Panc1 (cell line): Measurements from ENCODE around the gene PLXNA2. TPM values are rescaled to one million over a fixed set of nuclear protein-coding genes. Genes with fewer than 3 reads are reported as not detected.

Source experiments
- ATAC-seq: fragments of 200-7000 bp; cut with Tn5 transposase; 2 replicates; pipeline ENCODE4 v1.9.1; 2020; ENCODE audit warnings: mild to moderate bottlenecking, moderate library complexity
- Bru-seq: library from RNA; stranded (reverse); fragments of 400-500 nt; gene quantifications from one replicate; lab custom pipeline; 2021; lab: Mats Ljungman, UMichigan
- BruChase-seq, 2 experiments: library from RNA; stranded (reverse); fragments of 400-500 nt; gene quantifications; one replicate each; lab custom pipeline; 2021; lab: Mats Ljungman, UMichigan
- BruUV-seq: library from RNA; stranded (reverse); fragments of 400-500 nt; replicated peaks from 2 replicates; lab custom pipeline; 2021; lab: Mats Ljungman, UMichigan
- CTCF ChIA-PET: fragments of 300-600 bp; sonication (Branson Sonifier 250); formaldehyde crosslinking; loops from one replicate; lab custom pipeline; 2022; ENCODE audit warnings: antibody characterized with exemption; lab: Charles Lee
- POLR2A ChIA-PET: fragments of 300-600 bp; sonication (Branson Sonifier 250); formaldehyde crosslinking; loops from one replicate; lab custom pipeline; 2022; ENCODE audit warnings: antibody characterized with exemption; lab: Charles Lee
- DNase-seq: peaks from one replicate; pipeline ENCODE4 v3.0.0-alpha.2; 2010; ENCODE audit warnings: low read depth, low spot score
- H3K27ac ChIP-seq: 2 replicates; pipeline ENCODE4 v1.5.1; 2011; ENCODE audit warnings: mild to moderate bottlenecking, low read length, inconsistent platforms
- H3K27me3 ChIP-seq: fragments of 200-500 bp; sonication (Bioruptor generic); 2 replicates; pipeline ENCODE4 v1.6.0; 2014; ENCODE audit warnings: low read length, inconsistent platforms; ENCODE audit not compliant: control insufficient read depth, insufficient read depth
- H3K36me3 ChIP-seq: fragments of 200-500 bp; sonication (Bioruptor generic); 2 replicates; pipeline ENCODE4 v1.5.1; 2014; ENCODE audit warnings: inconsistent platforms, mild to moderate bottlenecking, low read length, moderate library complexity; ENCODE audit not compliant: control insufficient read depth, insufficient read depth
- H3K4me1 ChIP-seq: 2 replicates; pipeline ENCODE4 v1.5.1; 2011; ENCODE audit warnings: inconsistent platforms, mild to moderate bottlenecking, low read length, moderate library complexity; ENCODE audit not compliant: control insufficient read depth, insufficient read depth
- H3K4me3 ChIP-seq, 2 experiments: 2 replicates each; pipeline ENCODE4 v1.5.1; 2011 to 2012; ENCODE audit warnings: low read depth in 2 of 2, low read length in 2 of 2, mild to moderate bottlenecking in 2 of 2, inconsistent platforms in 1 of 2, moderate library complexity in 1 of 2
- H3K9me3 ChIP-seq: fragments of 200-500 bp; sonication (Bioruptor generic); 2 replicates; pipeline ENCODE4 v1.5.1; 2014; ENCODE audit warnings: low read depth, mild to moderate bottlenecking, inconsistent platforms, low read length, moderate library complexity; ENCODE audit not compliant: control insufficient read depth, insufficient read depth
- POLR2AphosphoS5 ChIP-seq: IDR thresholded peaks from 2 replicates; pipeline ENCODE4 v1.6.1; 2012; ENCODE audit warnings: mild to moderate bottlenecking, low read depth, low read length, moderate library complexity
- SIN3A ChIP-seq: IDR thresholded peaks from 2 replicates; pipeline ENCODE4 v1.6.1; 2012; ENCODE audit warnings: low read depth, mild to moderate bottlenecking, low read length, moderate library complexity, borderline replicate concordance; ENCODE audit not compliant: insufficient read depth
- TCF7L2 ChIP-seq: IDR thresholded peaks from 2 replicates; pipeline ENCODE4 v1.6.1; 2011; ENCODE audit warnings: mild to moderate bottlenecking, low read depth, low read length, inconsistent platforms
- in situ Hi-C: cut with HindIII; loops from 2 replicates; pipeline ENCODE4 v1.10.0; 2016; ENCODE audit warnings: low sequenced_read_pairs, low pct_unique_long_range_greater_than_20kb
- intact Hi-C: fragments of 100-400 bp; cut with micrococcal nuclease; formaldehyde crosslinking; loops from one replicate; pipeline ENCODE4 v1.10.0; 2022; ENCODE audit not compliant: unreplicated experiment
- long read RNA-seq: library from polyadenylated mRNA; unstranded; transcript quantifications from one replicate; pipeline ENCODE4 v2.0.0, GENCODE V29; 2021; ENCODE audit not compliant: unreplicated experiment
- polyA plus RNA-seq: library from polyadenylated mRNA; unstranded; fragments of >200 nt; gene quantifications from one replicate; pipeline ENCODE4 v1.2.1, GENCODE V29; 2012; ENCODE audit warnings: missing spikeins; ENCODE audit not compliant: insufficient read length
- total RNA-seq: library from RNA; stranded (reverse); gene quantifications from one replicate; pipeline ENCODE4 v1.2.1, GENCODE V29; 2021; ENCODE audit not compliant: unreplicated experiment
- TF ChIP-seq, protein P1 (sequence below), 2 experiments: IDR thresholded peaks; 2 replicates each; pipeline ENCODE4 v1.6.1; 2011 to 2012; ENCODE audit warnings: low read depth in 2 of 2, control low read depth in 1 of 2, low read length in 1 of 2, mild to moderate bottlenecking in 1 of 2, moderate library complexity in 1 of 2; ENCODE audit not compliant: insufficient read depth in 1 of 2
- TF ChIP-seq, protein P2 (sequence below): fragments of 450-650 bp; IDR thresholded peaks from 2 replicates; pipeline ENCODE4 v1.5.1; 2017; ENCODE audit warnings: mild to moderate bottlenecking

PLXNA2 gene, protein sequence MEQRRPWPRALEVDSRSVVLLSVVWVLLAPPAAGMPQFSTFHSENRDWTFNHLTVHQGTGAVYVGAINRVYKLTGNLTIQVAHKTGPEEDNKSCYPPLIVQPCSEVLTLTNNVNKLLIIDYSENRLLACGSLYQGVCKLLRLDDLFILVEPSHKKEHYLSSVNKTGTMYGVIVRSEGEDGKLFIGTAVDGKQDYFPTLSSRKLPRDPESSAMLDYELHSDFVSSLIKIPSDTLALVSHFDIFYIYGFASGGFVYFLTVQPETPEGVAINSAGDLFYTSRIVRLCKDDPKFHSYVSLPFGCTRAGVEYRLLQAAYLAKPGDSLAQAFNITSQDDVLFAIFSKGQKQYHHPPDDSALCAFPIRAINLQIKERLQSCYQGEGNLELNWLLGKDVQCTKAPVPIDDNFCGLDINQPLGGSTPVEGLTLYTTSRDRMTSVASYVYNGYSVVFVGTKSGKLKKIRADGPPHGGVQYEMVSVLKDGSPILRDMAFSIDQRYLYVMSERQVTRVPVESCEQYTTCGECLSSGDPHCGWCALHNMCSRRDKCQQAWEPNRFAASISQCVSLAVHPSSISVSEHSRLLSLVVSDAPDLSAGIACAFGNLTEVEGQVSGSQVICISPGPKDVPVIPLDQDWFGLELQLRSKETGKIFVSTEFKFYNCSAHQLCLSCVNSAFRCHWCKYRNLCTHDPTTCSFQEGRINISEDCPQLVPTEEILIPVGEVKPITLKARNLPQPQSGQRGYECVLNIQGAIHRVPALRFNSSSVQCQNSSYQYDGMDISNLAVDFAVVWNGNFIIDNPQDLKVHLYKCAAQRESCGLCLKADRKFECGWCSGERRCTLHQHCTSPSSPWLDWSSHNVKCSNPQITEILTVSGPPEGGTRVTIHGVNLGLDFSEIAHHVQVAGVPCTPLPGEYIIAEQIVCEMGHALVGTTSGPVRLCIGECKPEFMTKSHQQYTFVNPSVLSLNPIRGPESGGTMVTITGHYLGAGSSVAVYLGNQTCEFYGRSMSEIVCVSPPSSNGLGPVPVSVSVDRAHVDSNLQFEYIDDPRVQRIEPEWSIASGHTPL (N-terminal part only)
- total RNA-seq (0.98 TPM), Bru-seq, nascent RNA (percentile 21 among the genes with signal in this experiment), BruChase-seq, experiment 1, labeled RNA remaining after a 2-hour chase (percentile 15 among the genes with signal in this experiment), BruChase-seq, experiment 2, labeled RNA remaining after a 6-hour chase (percentile 17 among the genes with signal in this experiment)
- 0.51 TPM for polyA plus RNA-seq
- long read RNA-seq = 0 reads

DNA sequence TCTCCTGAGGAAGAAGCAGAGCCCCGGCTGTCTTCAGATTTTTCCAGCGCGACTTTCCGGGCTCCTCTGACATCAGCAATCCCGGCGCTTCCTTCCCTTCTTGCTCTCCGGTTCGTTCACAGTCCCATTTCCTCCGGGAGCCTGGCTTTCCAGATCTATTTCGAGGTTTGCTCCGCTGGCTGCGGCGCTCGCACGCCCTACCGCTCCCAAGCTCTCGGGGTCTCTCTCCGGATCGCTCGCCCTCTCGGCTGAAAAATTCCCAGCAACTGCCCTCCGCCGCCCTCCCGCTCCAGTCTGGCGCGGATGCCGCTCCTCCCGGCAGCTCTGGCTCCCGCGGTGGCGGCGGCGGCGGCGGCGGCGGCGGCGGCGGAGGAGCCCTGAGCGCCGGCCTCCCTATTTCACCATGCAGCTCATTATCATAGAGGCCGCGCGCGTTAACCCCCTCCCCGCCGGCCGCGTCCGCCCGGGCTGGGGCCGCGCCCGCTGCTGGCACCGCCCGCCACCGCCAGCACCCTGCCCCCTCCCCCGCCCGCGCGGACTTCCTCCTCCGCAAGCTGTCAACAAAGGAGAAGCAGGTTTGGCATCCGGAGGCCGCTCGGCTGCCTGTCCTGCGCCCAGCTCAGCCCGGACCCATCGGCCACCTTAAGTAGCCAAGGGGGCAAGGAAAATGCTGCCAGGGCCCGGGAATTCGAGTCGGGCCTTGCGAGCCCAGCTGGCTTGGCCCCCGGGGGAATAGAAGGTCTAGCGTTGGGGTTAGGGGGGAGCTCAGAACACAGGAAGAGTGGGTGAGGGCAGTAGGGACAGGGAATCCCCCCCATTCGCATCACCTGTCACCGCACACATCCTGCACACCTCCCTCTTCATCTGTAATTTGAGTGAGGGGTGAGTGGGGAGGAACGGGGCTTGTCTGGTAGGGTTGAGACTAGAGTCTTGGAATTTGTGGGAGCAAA, at the start of gene PLXNA2:
TSS of gene PLXNA2 (minus strand) at position 418 of the 950 bp plus-strand sequence. CDS start 26,462 bp downstream, outside the sequence.
- ChIA-PET POLR2A (no interaction called here), CTCF (interaction anchor here (0.7 to 1.2 kb wide), 4 partner anchors 203 to 359 kb away, joined by 3 to 7 read pairs (median 4); no protein-coding TSS in a partner anchor)
- peaks cover 36% of the 10 kb centered on the region for H3K27me3 ChIP-seq
- ATAC-seq (peak; percentile 68), DNase-seq (no peak)
- no peaks in the 10 kb centered on the region for H3K9me3 ChIP-seq
- H3K36me3 ChIP-seq = no peaks in the 10 kb centered on the region
- no TSS peak for BruUV-seq
- intact Hi-C loops (loop anchor here (1.0 to 5.0 kb wide), 2 partner anchors 112 to 223 kb away; no protein-coding TSS in a partner anchor), in situ Hi-C loops (no loop called here)
- no peak within 1 kb of the TSS for H3K27ac ChIP-seq
- peak within 1 kb of the TSS; percentile 50 to 63 for H3K4me3 ChIP-seq
- no peak for TF ChIP-seq POLR2AphosphoS5
- TF ChIP-seq, protein P1, sequence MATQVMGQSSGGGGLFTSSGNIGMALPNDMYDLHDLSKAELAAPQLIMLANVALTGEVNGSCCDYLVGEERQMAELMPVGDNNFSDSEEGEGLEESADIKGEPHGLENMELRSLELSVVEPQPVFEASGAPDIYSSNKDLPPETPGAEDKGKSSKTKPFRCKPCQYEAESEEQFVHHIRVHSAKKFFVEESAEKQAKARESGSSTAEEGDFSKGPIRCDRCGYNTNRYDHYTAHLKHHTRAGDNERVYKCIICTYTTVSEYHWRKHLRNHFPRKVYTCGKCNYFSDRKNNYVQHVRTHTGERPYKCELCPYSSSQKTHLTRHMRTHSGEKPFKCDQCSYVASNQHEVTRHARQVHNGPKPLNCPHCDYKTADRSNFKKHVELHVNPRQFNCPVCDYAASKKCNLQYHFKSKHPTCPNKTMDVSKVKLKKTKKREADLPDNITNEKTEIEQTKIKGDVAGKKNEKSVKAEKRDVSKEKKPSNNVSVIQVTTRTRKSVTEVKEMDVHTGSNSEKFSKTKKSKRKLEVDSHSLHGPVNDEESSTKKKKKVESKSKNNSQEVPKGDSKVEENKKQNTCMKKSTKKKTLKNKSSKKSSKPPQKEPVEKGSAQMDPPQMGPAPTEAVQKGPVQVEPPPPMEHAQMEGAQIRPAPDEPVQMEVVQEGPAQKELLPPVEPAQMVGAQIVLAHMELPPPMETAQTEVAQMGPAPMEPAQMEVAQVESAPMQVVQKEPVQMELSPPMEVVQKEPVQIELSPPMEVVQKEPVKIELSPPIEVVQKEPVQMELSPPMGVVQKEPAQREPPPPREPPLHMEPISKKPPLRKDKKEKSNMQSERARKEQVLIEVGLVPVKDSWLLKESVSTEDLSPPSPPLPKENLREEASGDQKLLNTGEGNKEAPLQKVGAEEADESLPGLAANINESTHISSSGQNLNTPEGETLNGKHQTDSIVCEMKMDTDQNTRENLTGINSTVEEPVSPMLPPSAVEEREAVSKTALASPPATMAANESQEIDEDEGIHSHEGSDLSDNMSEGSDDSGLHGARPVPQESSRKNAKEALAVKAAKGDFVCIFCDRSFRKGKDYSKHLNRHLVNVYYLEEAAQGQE (IDR thresholded peaks at IDR 0.05; ENCODE audit: insufficient read depth in 1 of 2, low read depth in 2 of 2, low read length in 1 of 2) = no peak
- TF ChIP-seq, protein P2, sequence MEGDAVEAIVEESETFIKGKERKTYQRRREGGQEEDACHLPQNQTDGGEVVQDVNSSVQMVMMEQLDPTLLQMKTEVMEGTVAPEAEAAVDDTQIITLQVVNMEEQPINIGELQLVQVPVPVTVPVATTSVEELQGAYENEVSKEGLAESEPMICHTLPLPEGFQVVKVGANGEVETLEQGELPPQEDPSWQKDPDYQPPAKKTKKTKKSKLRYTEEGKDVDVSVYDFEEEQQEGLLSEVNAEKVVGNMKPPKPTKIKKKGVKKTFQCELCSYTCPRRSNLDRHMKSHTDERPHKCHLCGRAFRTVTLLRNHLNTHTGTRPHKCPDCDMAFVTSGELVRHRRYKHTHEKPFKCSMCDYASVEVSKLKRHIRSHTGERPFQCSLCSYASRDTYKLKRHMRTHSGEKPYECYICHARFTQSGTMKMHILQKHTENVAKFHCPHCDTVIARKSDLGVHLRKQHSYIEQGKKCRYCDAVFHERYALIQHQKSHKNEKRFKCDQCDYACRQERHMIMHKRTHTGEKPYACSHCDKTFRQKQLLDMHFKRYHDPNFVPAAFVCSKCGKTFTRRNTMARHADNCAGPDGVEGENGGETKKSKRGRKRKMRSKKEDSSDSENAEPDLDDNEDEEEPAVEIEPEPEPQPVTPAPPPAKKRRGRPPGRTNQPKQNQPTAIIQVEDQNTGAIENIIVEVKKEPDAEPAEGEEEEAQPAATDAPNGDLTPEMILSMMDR = no peak
- no peak for TF ChIP-seq TCF7L2
- no peak for TF ChIP-seq SIN3A
- peaks cover 11% of the 10 kb centered on the region for H3K4me1 ChIP-seq
